Activated T-helper 2 cell treated with anti-CD3 and anti-CD28 coated beads, Interferon-gamma antibody, Interleukin-2, Interleukin-4, amounts not matched to agents 10 μg/mL and 5 μg/mL and 100 μg/mL, durations not matched to agents 14 hours and 24 hours and 36 hours (primary cell): ENCODE data around the gene AGPS. TPM values are rescaled to one million over a fixed set of nuclear protein-coding genes. Genes with fewer than 3 reads are reported as not detected.

Experiments
- DNase-seq: peaks from one replicate; pipeline ENCODE4 v3.0.0; 2021; ENCODE audit warnings: low spot score
- H3K27ac Mint-ChIP-seq: one replicate; pipeline ENCODE4 v1.8.0; 2021; ENCODE audit warnings: mixed read lengths
- H3K27me3 Mint-ChIP-seq: one replicate; pipeline ENCODE4 v1.8.0; 2021; ENCODE audit warnings: low read depth, mixed read lengths
- H3K36me3 Mint-ChIP-seq: one replicate; pipeline ENCODE4 v1.8.0; 2021; ENCODE audit warnings: low read depth, mixed read lengths
- H3K4me1 Mint-ChIP-seq: one replicate; pipeline ENCODE4 v1.8.0; 2021; ENCODE audit warnings: low read depth, mixed read lengths
- H3K4me3 Mint-ChIP-seq: one replicate; pipeline ENCODE4 v1.8.0; 2021; ENCODE audit warnings: low read depth, mild to moderate bottlenecking, moderate library complexity, mixed read lengths
- H3K9me3 Mint-ChIP-seq: one replicate; pipeline ENCODE4 v1.8.0; 2021; ENCODE audit warnings: mixed read lengths
- intact Hi-C: fragments of 100-400 bp; cut with micrococcal nuclease; formaldehyde crosslinking; loops from one replicate; pipeline ENCODE4 v1.15.1; 2023
- total RNA-seq: library from RNA; stranded (reverse); gene quantifications from 2 replicates; pipeline ENCODE4 v1.2.3, GENCODE V29; 2022

Gene AGPS
- total RNA-seq, 1 donor from 2014 or later: 70.4 TPM

- no peak overlapping the region for H3K27ac Mint-ChIP-seq
- intact Hi-C loops: loop anchor here (2.0 to 10.0 kb wide), 3 partner anchors 159 to 223 kb away; partner anchors contain the start of gene HNRNPA3
Observed at GRCh38 chr2:177393824-177394593, 1.4 kb downstream of the AGPS start.

GRCh38 chr2:177394594-177394973 lies 2.0 kb downstream of the AGPS start:
- H3K4me3 Mint-ChIP-seq: peak overlapping the region; percentile 96
- H3K36me3 Mint-ChIP-seq: peaks cover 56% of the 10 kb centered on the region
- intact Hi-C loops: loop anchor here (5.0 to 10.0 kb wide), 2 partner anchors 180 to 223 kb away; partner anchors contain the start of gene HNRNPA3
- no peak overlapping the region for H3K27ac Mint-ChIP-seq
- H3K9me3 Mint-ChIP-seq: no peaks in the 10 kb centered on the region
- peaks cover 77% of the 10 kb centered on the region for H3K4me1 Mint-ChIP-seq
- DNase-seq: no peak
- H3K27me3 Mint-ChIP-seq: no peaks in the 10 kb centered on the region

More at GRCh38 chr2:177393824-177394593, 1.4 kb downstream of the AGPS start:
- no peak for DNase-seq
- no peaks in the 10 kb centered on the region for H3K9me3 Mint-ChIP-seq
- H3K36me3 Mint-ChIP-seq: peaks cover 58% of the 10 kb centered on the region
- peak overlapping the region; percentile 96 for H3K4me3 Mint-ChIP-seq
- peaks cover 73% of the 10 kb centered on the region for H3K4me1 Mint-ChIP-seq
- H3K27me3 Mint-ChIP-seq: no peaks in the 10 kb centered on the region

GRCh38 chr2:177395351-177396065 lies 2.9 kb downstream of the AGPS start:
- Mint-ChIP-seq H3K36me3 (peaks cover 47% of the 10 kb centered on the region), H3K4me1 (peaks cover 74% of the 10 kb centered on the region), H3K4me3 (no peak overlapping the region), H3K27me3 (no peaks in the 10 kb centered on the region), H3K27ac (no peak overlapping the region), H3K9me3 (no peaks in the 10 kb centered on the region)
- intact Hi-C loops: loop anchor here (10.0 kb wide), 1 partner anchor 181 kb away; the partner anchor contains the start of gene HNRNPA3
- DNase-seq: no peak

GRCh38 chr2:177396703-177397460 lies 4.3 kb downstream of the AGPS start:
- intact Hi-C loops: loop anchor here (10.0 kb wide), 1 partner anchor 182 kb away; the partner anchor contains the start of gene HNRNPA3
- H3K27ac Mint-ChIP-seq: peak overlapping the region; percentile 62
- H3K36me3 Mint-ChIP-seq: peaks cover 42% of the 10 kb centered on the region
- H3K27me3 Mint-ChIP-seq: no peaks in the 10 kb centered on the region
- peaks cover 73% of the 10 kb centered on the region for H3K4me1 Mint-ChIP-seq
- no peaks in the 10 kb centered on the region for H3K9me3 Mint-ChIP-seq
- no peak for DNase-seq
- H3K4me3 Mint-ChIP-seq: no peak overlapping the region

- intact Hi-C loops: loop anchor here (10.0 kb wide), 1 partner anchor 183 kb away; the partner anchor contains the start of gene HNRNPA3
Observed at GRCh38 chr2:177397481-177398289, 5.1 kb downstream of the AGPS start.

GRCh38 chr2:177398290-177398683 lies 5.7 kb downstream of the AGPS start:
- no peak overlapping the region for H3K4me3 Mint-ChIP-seq

More at GRCh38 chr2:177397481-177398289, 5.1 kb downstream of the AGPS start:
- no peak for DNase-seq
- H3K27me3 Mint-ChIP-seq: no peaks in the 10 kb centered on the region
- H3K4me1 Mint-ChIP-seq: peaks cover 70% of the 10 kb centered on the region
- H3K27ac Mint-ChIP-seq: peak overlapping the region; percentile 62
- peaks cover 39% of the 10 kb centered on the region for H3K36me3 Mint-ChIP-seq
- H3K4me3 Mint-ChIP-seq: no peak overlapping the region
- no peaks in the 10 kb centered on the region for H3K9me3 Mint-ChIP-seq

GRCh38 chr2:177398791-177399190 lies 6.2 kb downstream of the AGPS start:
- no peak for DNase-seq
- no peak overlapping the region for H3K27ac Mint-ChIP-seq
- intact Hi-C loops: loop anchor here (10.0 kb wide), 1 partner anchor 184 kb away; the partner anchor contains the start of gene HNRNPA3
- H3K4me1 Mint-ChIP-seq: peaks cover 66% of the 10 kb centered on the region
- H3K9me3 Mint-ChIP-seq: no peaks in the 10 kb centered on the region
- no peak overlapping the region for H3K4me3 Mint-ChIP-seq
- peaks cover 31% of the 10 kb centered on the region for H3K36me3 Mint-ChIP-seq
- H3K27me3 Mint-ChIP-seq: no peaks in the 10 kb centered on the region

More at GRCh38 chr2:177398290-177398683, 5.7 kb downstream of the AGPS start:
- no peak for DNase-seq
- Mint-ChIP-seq H3K9me3 (no peaks in the 10 kb centered on the region), H3K36me3 (peaks cover 34% of the 10 kb centered on the region), H3K27me3 (no peaks in the 10 kb centered on the region), H3K27ac (no peak overlapping the region), H3K4me1 (peaks cover 70% of the 10 kb centered on the region)
- intact Hi-C loops: loop anchor here (10.0 kb wide), 1 partner anchor 183 kb away; the partner anchor contains the start of gene HNRNPA3

GRCh38 chr2:177399376-177399775 lies 6.8 kb downstream of the AGPS start:
- intact Hi-C loops: loop anchor here (10.0 kb wide), 1 partner anchor 185 kb away; the partner anchor contains the start of gene HNRNPA3
- Mint-ChIP-seq H3K4me1 (peaks cover 63% of the 10 kb centered on the region), H3K9me3 (no peaks in the 10 kb centered on the region), H3K27ac (no peak overlapping the region), H3K27me3 (no peaks in the 10 kb centered on the region), H3K4me3 (no peak overlapping the region), H3K36me3 (peaks cover 33% of the 10 kb centered on the region)
- DNase-seq: no peak

GRCh38 chr2:177400337-177400923 lies 7.9 kb downstream of the AGPS start:
- peaks cover 55% of the 10 kb centered on the region for H3K4me1 Mint-ChIP-seq
- no peaks in the 10 kb centered on the region for H3K9me3 Mint-ChIP-seq
- H3K27me3 Mint-ChIP-seq: no peaks in the 10 kb centered on the region
- no peak overlapping the region for H3K4me3 Mint-ChIP-seq
- peaks cover 27% of the 10 kb centered on the region for H3K36me3 Mint-ChIP-seq
- intact Hi-C loops: no loop called here
- H3K27ac Mint-ChIP-seq: no peak overlapping the region
- DNase-seq: no peak

GRCh38 chr2:177402096-177402495 lies 9.5 kb downstream of the AGPS start:
- H3K27me3 Mint-ChIP-seq: no peaks in the 10 kb centered on the region
- H3K27ac Mint-ChIP-seq: no peak overlapping the region
- peaks cover 29% of the 10 kb centered on the region for H3K36me3 Mint-ChIP-seq
- H3K4me3 Mint-ChIP-seq: no peak overlapping the region
- H3K9me3 Mint-ChIP-seq: no peaks in the 10 kb centered on the region
- peaks cover 47% of the 10 kb centered on the region for H3K4me1 Mint-ChIP-seq
- intact Hi-C loops: no loop called here
- DNase-seq: no peak

GRCh38 chr2:177403838-177404237 lies 11.3 kb downstream of the AGPS start:
- Mint-ChIP-seq H3K27me3 (no peaks in the 10 kb centered on the region), H3K36me3 (peaks cover 32% of the 10 kb centered on the region), H3K27ac (no peak overlapping the region), H3K4me1 (peaks cover 36% of the 10 kb centered on the region), H3K9me3 (no peaks in the 10 kb centered on the region), H3K4me3 (no peak overlapping the region)
- DNase-seq: no peak
- intact Hi-C loops: no loop called here
